ENCODE measurements around the gene NMNAT2.

The NMNAT2 gene

GRCh38 chr1:183214021-183214970, 203.9 kb downstream of the NMNAT2 start:
- TF ChIP-seq Cebpa-rat (IDR thresholded peaks at IDR 0.05) = no peak

DNA sequence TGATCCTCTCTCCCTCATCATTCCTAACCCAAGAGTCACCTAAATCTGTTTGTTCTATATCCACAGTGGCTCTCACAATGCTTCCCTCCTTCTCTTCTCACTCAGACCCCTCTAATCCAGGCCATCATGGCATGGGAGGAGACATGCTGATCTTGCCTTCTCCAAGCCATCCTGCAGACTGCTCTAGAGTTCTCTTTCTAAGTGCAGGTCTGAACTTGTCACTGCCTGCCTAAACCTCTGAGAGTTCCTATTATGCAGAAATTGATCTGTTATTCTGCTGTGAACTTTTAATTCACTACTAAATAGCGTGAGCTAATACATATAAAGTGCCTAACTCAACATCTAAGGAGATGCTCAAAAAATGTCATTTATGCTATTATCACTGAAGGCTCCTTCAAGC, 205.3 kb downstream of the NMNAT2 start:
- no peak overlapping the region for H3K4me2 ChIP-seq
- no peaks in the 10 kb centered on the region for H3K27me3 ChIP-seq
- no peak for TF ChIP-seq Cebpa-rat (IDR thresholded peaks at IDR 0.05)

More at GRCh38 chr1:183214021-183214970, 203.9 kb downstream of the NMNAT2 start:
- Histone ChIP-seq H3K9ac (no peak overlapping the region), H3K4me3 (no peak overlapping the region), H3K4me1 (peaks cover 7 to 21% (median 15%) of the 10 kb centered on the region in 10 experiments), H4K20me1 (no peaks in the 10 kb centered on the region), H3K4me2 (no peak overlapping the region), H3K9me3 (replicated peaks in 1 of 11) (no peaks in the 10 kb centered on the region), H3K27ac (no peak overlapping the region), H3K36me3 (no peaks in the 10 kb centered on the region), H3K27me3 (no peaks in the 10 kb centered on the region)

GRCh38 chr1:183210681-183211080, 207.5 kb downstream of the NMNAT2 start:
- Histone ChIP-seq H3K9ac (no peak overlapping the region), H3K4me3 (no peak overlapping the region), H3K4me2 (no peak overlapping the region), H3K9me3 (replicated peaks in 1 of 11) (no peaks in the 10 kb centered on the region), H3K36me3 (no peaks in the 10 kb centered on the region), H3K27ac (no peak overlapping the region), H3K27me3 (no peaks in the 10 kb centered on the region), H3K4me1 (peaks cover 0 to 3% (median 0%) of the 10 kb centered on the region in 10 experiments; a peak in 1 of 20 replicates), H4K20me1 (no peaks in the 10 kb centered on the region)
- TF ChIP-seq Cebpa-rat (IDR thresholded peaks at IDR 0.05) = no peak

More for the DNA sequence above, 205.3 kb downstream of the NMNAT2 start:
- Histone ChIP-seq H3K27ac (no peak overlapping the region), H3K9me3 (replicated peaks in 1 of 11) (no peaks in the 10 kb centered on the region), H3K4me1 (peaks cover 0 to 6% (median 1%) of the 10 kb centered on the region in 10 experiments; a peak in 9 of 20 replicates), H4K20me1 (no peaks in the 10 kb centered on the region), H3K36me3 (no peaks in the 10 kb centered on the region), H3K9ac (no peak overlapping the region), H3K4me3 (no peak overlapping the region)

DNA sequence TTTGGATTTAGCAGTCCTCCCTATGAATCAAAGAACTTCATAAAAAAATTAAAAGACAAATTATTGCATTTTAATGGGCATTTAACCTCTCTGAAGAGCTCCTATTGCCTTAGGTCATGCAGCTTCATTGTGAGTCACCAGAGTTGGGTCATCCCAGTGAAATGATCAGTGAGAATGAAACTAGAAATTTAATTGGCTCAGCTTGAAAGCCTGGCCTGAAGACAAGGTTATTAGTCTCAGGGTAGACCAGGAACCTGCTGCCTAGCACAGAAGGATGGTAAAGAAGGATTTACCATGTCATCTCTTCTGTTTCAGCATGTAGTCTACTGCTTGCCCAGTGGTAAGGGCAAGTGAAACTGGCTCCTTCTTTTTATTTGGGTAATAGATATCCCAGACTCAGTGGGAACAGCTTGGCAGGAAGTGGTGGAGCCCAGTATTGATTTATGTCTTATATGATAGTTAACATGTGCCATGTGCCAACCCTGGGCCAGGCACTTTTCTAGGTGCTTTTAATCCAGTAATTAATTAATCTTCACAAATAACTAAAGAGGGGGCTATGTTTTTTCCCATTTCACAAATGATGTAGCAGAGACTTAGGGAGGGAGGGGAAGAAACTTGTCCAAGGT, 208.5 kb downstream of the NMNAT2 start:
- Histone ChIP-seq H3K27me3 (no peaks in the 10 kb centered on the region), H3K4me2 (0 out of 22 replicates have a peak overlapping the region, but pooled peaks of 1 of the 11 experiments have one; percentile 0), H3K4me3 (no peak overlapping the region), H3K27ac (no peak overlapping the region), H3K9ac (no peak overlapping the region), H4K20me1 (no peaks in the 10 kb centered on the region), H3K4me1 (peaks cover 0 to 3% (median 0%) of the 10 kb centered on the region in 10 experiments; a peak in 1 of 20 replicates), H3K36me3 (no peaks in the 10 kb centered on the region), H3K9me3 (replicated peaks in 1 of 11) (no peaks in the 10 kb centered on the region)
- TF ChIP-seq Cebpa-rat (IDR thresholded peaks at IDR 0.05) = no peak

GRCh38 chr1:183206538-183207122, 211.6 kb downstream of the NMNAT2 start:
- Histone ChIP-seq H3K27ac (no peak overlapping the region), H3K36me3 (no peaks in the 10 kb centered on the region), H3K4me2 (no peak overlapping the region), H3K27me3 (no peaks in the 10 kb centered on the region), H3K9me3 (replicated peaks in 1 of 11) (no peaks in the 10 kb centered on the region), H3K9ac (no peak overlapping the region), H3K4me3 (no peak overlapping the region), H4K20me1 (no peaks in the 10 kb centered on the region), H3K4me1 (peaks cover 0 to 4% (median 0%) of the 10 kb centered on the region in 10 experiments; a peak in 3 of 20 replicates)
- no peak for TF ChIP-seq Cebpa-rat (IDR thresholded peaks at IDR 0.05)

GRCh38 chr1:183205196-183205781, 212.9 kb downstream of the NMNAT2 start:
- Histone ChIP-seq H3K27ac (no peak overlapping the region; a peak in 1 of 22 replicates), H3K27me3 (no peaks in the 10 kb centered on the region), H3K4me1 (peaks cover 0 to 4% (median 0%) of the 10 kb centered on the region in 10 experiments; a peak in 3 of 20 replicates), H3K9ac (no peak overlapping the region), H3K36me3 (no peaks in the 10 kb centered on the region), H3K4me3 (no peak overlapping the region), H4K20me1 (no peaks in the 10 kb centered on the region), H3K4me2 (no peak overlapping the region), H3K9me3 (replicated peaks in 1 of 11) (no peaks in the 10 kb centered on the region)
- TF ChIP-seq Cebpa-rat (IDR thresholded peaks at IDR 0.05) = no peak

- no peaks in the 10 kb centered on the region for H4K20me1 ChIP-seq
- no peaks in the 10 kb centered on the region for H3K9me3 ChIP-seq (replicated peaks in 1 of 11)
- no peak overlapping the region for H3K4me3 ChIP-seq
- no peaks in the 10 kb centered on the region for H3K36me3 ChIP-seq
- no peak overlapping the region for H3K9ac ChIP-seq
- H3K4me2 ChIP-seq = no peak overlapping the region
- TF ChIP-seq Cebpa-rat (IDR thresholded peaks at IDR 0.05) = no peak
- H3K27ac ChIP-seq = no peak overlapping the region
- no peaks in the 10 kb centered on the region for H3K27me3 ChIP-seq
- peaks cover 0 to 4% (median 0%) of the 10 kb centered on the region in 10 experiments; a peak in 2 of 20 replicates for H3K4me1 ChIP-seq
These were observed 215.1 kb downstream of the NMNAT2 start for GRCh38 chr1:183203094-183203493.

- H3K9me3 ChIP-seq (replicated peaks in 1 of 11) = no peaks in the 10 kb centered on the region
- no peak overlapping the region for H3K4me2 ChIP-seq
- H3K36me3 ChIP-seq = no peaks in the 10 kb centered on the region
- no peak overlapping the region for H3K9ac ChIP-seq
- H3K4me1 ChIP-seq = peaks cover 0 to 6% (median under 1%) of the 10 kb centered on the region in 10 experiments; a peak in 12 of 20 replicates
- H3K4me3 ChIP-seq = no peak overlapping the region
- no peak overlapping the region for H3K27ac ChIP-seq
- H3K27me3 ChIP-seq = no peaks in the 10 kb centered on the region
- TF ChIP-seq Cebpa-rat (IDR thresholded peaks at IDR 0.05) = no peak
- H4K20me1 ChIP-seq = no peaks in the 10 kb centered on the region
These were observed 217.7 kb downstream of the NMNAT2 start for GRCh38 chr1:183200451-183200850.

GRCh38 chr1:183199304-183199703, 218.9 kb downstream of the NMNAT2 start:
- H3K9me3 ChIP-seq (replicated peaks in 1 of 11) = no peaks in the 10 kb centered on the region
- no peaks in the 10 kb centered on the region for H3K36me3 ChIP-seq
- TF ChIP-seq Cebpa-rat (IDR thresholded peaks at IDR 0.05) = no peak
- no peaks in the 10 kb centered on the region for H4K20me1 ChIP-seq
- no peak overlapping the region for H3K4me3 ChIP-seq
- no peaks in the 10 kb centered on the region for H3K27me3 ChIP-seq
- peaks cover 10 to 16% (median 12%) of the 10 kb centered on the region in 10 experiments for H3K4me1 ChIP-seq
- no peak overlapping the region for H3K9ac ChIP-seq
- H3K27ac ChIP-seq = no peak overlapping the region
- H3K4me2 ChIP-seq = no peak overlapping the region

All from BLaER1 treated with 17β-estradiol and CSF1 and Interleukin-3, amounts not matched to agents 10 nM and 100 nM (cell line).